ENCODE measurements around the gene KIF2A. TPM values are rescaled to one million over a fixed set of nuclear protein-coding genes. Genes with fewer than 3 reads are reported as not detected.

KIF2A gene
- total RNA-seq, 1 experiment from 2014 or later, result 57.9 TPM

DNA sequence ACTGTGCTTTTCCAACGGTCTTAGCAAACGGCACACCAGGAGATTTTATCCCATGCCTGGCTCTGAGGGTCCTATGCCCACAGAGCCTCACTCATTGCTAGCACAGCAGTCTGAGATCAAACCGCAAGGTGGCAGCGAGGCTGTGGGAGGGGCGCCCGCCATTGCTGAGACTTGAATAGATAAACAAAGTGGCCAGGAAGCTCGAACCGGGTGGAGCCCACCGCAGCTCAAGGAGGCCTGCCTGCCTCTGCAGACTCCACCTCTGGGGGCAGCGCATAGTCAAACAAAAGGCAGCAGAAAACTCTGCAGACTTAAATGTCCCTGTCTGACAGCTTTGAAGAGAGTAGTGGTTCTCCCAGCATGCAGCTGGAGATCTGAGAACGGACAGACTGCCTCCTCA is 14.2 kb upstream of the KIF2A start:
- DNase-seq (ENCODE audit: low read depth), result peak; percentile 21

DNA sequence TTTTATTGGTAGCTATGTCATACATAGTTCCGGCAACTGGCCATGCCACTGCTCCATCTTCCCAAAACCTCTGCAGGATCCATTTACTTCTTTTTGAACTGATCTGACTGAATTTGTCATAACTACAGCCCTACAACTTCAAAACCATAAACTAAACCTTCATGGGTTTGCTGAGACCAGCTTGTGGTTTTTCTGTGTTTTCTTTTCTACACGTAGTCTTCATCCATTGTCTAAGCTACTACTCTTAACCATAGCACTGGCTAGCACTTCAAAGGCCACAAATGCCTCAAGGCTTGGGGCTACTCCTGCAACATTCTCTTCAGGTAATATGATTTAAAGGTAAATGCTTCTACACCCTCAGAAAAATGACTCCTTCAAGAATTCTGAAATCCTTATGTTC is 9.0 kb upstream of the KIF2A start:
- DNase-seq (ENCODE audit: low read depth), result no peak

DNA sequence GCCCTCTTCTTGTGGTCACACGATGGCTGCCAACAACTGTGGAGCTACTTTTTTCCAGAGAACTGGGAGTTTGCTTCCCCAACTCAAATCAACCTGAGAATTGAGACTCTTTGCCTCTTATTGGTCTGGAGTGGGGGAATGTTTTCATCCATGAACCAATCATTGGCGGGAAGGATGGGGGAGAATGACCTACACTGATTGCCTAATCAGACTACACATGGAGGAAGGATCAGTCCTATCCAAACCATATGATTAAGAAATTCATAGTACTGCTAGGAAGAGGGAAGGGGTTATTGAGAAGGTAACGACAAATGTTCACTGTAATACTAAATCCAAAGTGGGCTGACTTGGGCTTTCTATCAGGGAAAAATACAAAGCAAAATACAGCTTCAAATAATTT is 7.9 kb upstream of the KIF2A start:
- no peak for DNase-seq (ENCODE audit: low read depth)

DNA sequence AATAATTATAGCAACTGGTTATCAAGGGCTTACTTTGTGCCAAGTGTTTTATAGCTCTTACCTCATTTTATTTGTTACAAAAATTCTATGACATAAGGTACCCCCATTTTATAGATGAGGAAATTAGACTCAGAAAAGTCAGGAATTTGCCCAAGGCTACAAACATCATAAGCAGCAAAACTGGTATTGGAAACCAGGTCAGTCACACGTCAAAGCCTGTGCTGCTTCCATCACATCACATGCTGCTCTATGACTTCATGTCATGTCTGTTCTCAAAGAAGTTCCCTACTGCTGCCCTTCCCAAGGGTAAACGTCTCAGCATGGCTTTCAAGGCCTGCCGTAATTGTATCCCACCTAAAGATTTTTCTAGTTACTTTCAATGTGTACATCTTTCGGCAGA is 6.9 kb upstream of the KIF2A start:
- DNase-seq (ENCODE audit: low read depth), result no peak

DNA sequence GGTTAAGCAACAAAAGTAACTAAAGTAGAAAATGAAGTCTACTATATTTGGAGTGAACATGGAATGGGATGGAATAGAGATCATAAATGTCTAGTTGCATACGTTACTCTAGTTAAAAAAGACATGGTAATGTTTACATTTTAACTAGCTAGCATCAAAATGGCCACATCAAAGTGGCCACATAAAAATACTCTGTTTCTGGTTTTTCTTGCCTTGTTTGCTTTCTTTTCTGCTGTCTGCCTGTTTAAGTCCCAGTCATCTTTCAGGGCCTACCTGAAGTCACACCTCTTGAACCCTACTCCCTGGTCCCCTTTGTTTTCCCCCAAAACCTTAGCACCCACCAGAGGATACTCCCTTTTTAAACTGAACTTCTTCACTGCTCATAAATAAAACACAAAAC is 6.4 kb upstream of the KIF2A start:
- DNase-seq (ENCODE audit: low read depth), result no peak

DNA sequence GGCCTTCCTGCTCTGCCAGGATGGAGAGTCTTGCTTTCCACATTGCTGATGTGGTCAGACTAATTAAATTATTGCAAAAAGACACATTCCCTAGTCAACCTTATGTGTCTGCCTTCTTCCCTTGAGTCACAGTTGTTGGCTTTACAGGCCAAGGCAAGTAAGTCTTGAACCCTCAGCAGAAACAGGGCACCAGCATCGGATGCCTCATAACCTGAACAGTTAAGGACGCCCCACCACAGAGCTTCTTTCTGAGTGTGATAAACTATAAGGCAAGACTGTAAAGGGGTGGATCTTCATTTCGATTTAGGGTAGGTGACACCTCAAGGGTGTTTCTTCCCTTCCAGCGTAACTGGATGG is 670 bp upstream of the KIF2A start:
- no peak for DNase-seq (ENCODE audit: low read depth)

DNA sequence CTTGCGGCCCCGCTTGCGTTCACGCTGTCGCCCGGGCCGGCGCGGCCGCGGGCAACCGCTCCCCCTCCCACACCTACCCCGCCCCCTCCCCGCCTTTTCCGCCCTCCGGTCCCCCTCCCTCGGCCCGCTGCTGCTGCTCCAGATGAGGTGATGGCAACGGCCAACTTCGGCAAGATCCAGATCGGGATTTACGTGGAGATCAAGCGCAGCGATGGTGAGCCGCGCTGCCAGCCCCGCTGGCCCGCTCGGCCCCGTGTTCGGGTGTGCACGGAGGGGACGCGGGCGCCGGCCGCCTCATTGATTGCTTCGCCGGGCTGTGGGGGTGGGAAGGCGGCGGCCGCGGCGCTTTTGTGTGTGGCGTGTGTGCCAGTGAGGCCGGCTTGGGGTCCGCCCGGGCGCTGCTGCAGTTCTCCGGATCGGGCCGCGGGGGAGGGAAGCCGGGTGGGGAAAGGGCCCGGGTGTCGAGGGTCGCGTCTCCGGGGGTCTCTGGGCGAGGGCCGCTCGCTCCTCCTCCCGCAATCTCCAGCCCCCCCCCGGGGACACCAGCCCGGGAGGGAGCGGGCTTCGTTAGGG is 403 bp downstream of the KIF2A start:
- DNase-seq (ENCODE audit: low read depth), result no peak

DNA sequence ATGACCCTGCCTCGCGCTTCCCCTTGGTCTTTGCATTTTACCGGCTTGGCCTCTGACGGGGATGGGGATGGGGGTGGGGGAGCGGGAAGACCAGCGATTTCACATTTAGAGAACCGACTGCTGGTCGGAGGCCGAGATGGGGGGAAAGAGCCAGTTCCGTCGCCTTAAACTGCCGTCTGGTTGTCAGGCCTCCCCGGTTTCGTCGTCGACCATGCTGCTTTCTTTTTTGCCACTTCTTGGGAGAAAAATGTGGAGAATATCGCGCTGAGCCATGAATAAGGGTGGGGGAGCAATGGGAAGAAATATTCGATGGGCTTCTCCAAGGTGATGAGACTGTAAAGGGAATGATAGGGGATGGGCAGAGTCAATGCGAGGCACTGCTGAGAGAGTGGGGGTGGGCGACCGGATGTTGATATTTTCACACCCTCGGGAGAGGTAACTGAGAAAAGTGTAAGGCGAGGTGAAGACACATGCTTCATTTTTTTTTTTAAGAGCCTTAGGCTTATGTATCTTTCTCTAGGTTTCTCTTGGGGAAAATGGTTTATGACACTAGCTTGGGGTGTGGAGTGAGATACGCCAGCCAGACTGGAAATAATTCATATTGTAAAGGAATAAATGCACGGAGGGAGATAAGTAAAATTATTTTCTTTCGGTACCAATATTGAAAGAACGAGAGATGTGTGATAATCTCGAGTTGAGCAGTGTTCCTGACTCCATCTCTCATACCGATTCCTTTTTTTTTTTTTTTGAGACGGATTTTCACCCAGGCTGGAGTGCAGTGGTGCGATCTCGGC is 1.1 kb downstream of the KIF2A start:
- peak; percentile 42 for DNase-seq (ENCODE audit: low read depth)

DNA sequence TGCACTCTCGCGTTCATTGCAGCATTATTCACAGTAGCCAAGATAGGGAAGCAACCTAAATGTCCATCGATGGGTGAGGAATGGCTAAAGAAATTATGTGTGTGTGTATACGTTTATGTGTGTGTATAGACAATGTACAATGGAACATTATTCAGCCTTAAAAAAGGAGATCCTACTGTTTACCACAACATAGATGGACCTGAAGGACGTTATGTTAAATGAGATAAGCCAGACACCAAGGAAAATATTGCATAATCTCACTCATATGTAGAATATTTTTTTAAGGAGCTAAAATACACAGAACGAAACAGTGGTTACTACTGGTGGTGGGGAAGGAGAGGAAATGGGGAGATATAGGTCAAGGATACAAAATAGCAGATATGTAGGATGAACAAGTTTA is 2.4 kb downstream of the KIF2A start:
- no peak for DNase-seq (ENCODE audit: low read depth)

DNA sequence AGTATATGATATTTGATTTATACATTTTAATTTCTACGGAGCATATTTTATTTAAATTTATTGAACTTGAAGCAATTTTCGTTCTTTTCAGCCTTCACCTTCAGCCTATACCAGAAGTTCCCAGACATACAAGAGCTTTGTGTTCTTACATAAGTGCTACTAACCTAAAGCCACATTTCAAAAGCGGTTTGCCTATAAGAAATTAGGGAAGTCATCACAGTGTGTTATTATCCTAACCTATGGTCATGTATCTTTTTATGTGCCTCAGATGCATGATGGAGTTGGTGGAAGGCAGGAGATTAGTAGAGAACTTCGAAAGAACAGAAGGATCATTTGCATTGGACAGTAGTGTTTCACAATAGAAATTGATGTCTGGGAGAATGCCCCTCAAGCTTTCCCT is 3.1 kb downstream of the KIF2A start:
- DNase-seq (ENCODE audit: low read depth), result no peak

DNA sequence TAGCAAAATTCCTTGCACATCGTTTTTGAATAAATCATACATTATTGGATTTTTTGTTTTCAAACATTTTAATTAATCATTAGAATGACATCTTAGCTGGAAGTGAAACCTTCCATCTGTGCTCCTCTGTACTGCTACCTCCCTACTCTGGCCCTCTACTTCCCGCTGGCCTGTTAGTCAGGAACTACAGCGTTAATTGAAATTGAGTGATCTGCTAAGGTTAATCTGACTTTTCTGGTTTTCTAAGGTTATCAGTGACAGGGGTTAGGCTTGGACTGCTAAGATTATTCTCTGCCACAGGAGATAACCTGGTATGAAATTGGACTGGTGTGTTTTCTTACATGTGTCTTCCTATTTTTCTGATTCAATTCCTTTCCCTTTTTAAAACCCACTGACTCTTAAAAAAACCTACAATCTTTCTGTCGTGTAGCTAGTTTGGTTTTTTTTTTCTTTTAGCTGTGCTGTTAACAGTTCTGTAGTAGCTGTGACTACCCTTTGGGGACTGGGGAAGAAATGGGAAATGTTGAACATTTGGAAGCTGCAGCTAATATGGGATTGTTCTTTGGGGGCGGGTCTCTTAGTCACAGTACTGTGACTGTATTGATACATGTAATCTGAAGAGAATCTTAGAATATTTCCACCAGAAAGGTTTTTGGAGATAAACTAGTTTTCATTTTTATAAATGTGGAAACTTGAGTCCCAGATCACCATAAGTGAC is 4.6 kb downstream of the KIF2A start:
- DNase-seq (ENCODE audit: low read depth), result no peak

DNA sequence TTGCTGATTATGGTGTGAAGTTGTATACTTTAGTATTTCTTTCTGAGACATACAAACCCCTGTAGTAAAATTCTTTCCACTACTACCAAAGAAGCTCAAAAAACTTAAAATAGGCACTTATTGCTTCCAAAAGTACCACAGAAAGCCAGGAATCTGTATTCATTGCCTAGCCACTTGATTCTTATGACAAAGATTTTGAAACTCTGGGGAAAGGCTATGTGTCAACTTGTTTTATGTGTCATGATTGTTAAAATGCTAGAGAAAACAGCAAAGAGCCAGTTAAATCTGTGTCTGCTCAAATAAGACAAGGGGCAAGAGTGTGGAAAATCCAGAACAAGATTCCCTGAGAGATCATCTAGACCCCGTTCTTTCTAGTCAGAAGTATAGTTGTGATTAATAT is 6.0 kb downstream of the KIF2A start:
- no peak for DNase-seq (ENCODE audit: low read depth)

DNA sequence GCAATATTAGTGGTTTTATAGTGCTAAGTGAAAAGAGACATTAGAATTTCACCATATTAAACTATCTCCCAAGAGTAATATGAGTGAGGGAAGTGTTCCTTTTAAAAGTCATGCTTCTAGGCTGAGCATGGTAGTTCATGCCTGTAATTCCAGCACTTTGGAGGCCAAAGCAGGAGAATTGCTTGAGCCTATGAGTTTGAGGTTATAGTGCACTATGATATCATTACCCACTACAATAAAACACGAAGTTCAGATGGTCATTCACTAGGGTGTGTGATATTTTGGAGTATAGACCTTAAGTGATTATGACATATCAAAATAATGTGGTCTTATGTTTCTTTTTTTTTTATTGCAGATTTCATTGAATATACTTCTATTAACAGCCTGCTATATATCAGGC is 6.7 kb downstream of the KIF2A start:
- DNase-seq (ENCODE audit: low read depth), result no peak

DNA sequence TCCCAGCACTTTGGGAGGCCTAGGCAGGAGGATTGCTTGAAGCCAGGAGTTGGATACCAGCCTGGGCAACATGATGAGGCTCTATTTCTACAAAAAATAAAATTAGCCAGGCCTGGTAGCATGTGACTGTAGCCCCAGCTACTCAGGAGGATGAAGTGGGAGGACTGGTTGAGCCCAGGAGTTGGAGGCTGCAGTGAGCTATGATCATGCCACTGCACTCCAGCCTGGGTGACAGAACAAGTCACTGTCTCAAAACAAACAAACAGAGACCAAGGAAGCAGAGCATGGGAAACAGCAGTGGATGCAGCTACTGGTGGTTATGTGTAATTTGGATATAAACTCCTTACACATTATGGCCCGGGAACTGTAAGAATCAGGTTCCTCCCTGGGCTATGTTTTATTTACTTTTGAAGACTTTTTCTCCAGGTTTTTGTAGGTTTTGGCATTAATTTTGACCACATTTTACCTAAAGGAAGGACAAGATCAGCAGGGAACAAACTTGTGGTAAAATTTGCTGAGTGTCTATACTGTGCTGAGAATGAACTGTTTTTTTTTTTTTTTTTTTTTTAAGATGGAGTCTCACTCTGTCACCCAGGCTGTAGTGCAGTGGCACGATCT is 8.3 kb downstream of the KIF2A start:
- no peak for DNase-seq (ENCODE audit: low read depth)

DNA sequence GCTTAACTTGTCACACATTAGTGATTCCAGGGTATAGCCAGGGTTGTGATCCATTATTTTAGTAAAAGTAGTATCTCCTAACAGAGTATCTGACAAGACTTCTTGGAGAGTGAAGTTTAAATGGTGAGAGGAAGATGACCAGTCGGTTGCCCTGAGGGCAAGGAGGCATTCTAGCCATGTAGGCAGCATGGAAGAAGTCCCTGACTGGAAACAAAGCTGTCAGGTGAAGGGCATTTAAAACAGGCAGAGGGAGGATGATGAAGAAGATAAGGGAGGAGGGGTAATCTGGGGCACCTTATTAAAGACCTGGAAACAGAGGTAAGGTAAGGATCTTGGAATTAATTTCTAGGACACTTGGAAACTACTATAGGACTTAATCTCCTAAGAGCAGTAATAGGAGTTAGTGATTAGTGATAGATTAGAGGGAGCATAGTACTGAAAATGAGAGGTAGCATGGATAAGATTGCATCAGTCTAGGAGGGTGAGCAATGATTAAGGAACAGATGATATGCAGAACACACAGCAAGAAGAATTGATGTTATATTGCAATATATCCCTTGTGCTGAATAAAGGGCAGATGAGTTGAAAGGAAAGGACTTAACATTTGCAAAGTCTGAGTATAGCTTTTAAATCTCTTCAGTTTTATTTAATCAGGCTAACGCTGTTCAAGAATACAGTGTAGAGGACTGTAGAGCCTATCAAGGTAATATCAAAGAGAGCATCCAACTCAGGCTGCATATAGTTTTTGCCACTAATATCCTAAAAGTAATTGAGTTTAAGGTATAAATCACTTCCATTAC is 9.6 kb downstream of the KIF2A start:
- no peak for DNase-seq (ENCODE audit: low read depth)

DNA sequence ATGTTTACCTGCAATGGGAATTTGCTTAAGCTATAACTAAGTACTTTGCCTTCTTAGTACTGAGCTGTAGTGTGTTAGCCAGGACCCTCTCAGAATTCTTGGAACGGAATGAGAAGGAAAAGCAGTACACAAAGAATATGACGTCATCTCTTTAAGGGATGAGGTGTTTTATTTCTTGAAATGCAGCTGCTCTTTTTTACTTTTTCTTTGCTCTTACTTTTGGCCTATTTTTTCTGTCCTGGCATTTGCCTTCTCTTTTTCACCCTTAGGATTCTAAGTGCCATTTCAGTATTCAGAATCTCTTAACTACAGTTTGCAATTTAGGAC is 10.1 kb downstream of the KIF2A start:
- no peak for DNase-seq (ENCODE audit: low read depth)

DNA sequence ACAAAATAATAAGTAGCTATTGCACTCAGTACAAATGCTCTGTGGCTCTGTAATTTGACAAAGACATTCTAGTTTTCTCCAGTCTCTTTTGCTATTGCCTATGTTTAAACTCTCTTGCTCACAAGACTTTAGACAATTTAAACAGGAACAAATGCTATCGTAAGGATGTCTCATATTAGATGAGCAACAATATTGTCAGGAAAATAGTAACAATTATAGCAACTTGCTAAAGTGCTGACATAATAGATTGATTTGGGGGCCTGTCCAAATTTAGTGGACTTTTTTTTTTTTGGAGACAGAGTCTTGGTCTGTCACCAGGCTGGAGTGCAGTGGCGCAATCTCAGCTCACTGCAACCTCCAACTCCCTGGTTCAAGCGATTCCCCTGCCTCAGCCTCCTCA is 11.8 kb downstream of the KIF2A start:
- no peak for DNase-seq (ENCODE audit: low read depth)

DNA sequence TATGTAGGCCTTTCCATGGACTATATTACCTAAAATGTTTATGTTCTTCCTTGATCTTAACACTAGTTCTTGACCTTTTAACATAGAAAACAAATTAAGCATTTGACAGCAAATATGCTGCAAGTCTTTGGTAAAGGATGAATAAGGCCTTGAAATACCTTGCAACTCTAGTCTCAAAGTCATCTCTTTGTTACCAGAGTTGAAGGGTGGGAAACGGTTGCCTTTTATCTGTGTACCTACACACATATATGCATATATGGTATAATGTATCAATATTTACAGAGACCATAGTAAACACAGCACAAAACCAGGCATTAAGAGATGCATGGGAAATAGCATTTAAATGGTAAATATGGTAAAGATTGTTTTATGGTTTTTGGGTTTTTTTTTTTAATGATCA is 16.5 kb downstream of the KIF2A start:
- DNase-seq (ENCODE audit: low read depth), result no peak

DNA sequence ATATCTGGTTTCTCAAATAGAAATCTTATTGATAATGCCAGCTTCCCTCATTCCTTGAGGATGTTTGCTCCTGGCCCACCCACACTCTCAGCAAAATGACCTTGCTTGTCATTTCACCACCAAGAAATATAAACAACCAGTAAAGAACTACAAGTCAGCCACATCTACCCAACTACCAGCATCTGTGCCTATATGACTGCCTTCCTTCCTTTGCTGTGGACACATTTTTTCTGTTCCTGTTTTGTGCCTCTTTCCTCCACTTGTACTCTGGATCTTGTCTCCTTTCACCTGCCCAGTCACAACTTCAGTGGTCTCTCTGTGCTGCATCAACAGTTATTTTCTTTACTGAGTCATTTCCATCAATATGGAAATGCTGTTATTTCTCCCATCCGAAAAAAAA is 20.3 kb downstream of the KIF2A start:
- DNase-seq (ENCODE audit: low read depth), result no peak

DNA sequence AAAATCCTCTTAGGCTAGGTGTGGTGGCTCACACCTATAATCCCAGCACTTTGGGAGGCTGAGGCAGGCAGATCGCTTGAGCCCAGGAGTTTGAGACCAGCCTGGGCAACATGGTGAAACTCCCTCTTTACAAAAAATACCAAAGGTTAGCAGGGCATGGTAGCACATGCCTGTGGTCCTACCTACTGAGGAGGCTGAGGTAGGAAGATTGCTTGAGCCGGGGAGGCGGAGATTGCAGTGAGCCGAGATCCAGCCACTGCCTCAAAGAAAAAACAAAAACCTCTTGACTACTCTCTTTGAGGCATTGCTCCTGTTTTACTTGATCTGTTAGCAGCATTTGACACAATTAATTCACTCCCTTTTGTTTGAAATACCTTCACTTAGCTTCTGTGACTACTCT is 20.7 kb downstream of the KIF2A start:
- no peak for DNase-seq (ENCODE audit: low read depth)

DNA sequence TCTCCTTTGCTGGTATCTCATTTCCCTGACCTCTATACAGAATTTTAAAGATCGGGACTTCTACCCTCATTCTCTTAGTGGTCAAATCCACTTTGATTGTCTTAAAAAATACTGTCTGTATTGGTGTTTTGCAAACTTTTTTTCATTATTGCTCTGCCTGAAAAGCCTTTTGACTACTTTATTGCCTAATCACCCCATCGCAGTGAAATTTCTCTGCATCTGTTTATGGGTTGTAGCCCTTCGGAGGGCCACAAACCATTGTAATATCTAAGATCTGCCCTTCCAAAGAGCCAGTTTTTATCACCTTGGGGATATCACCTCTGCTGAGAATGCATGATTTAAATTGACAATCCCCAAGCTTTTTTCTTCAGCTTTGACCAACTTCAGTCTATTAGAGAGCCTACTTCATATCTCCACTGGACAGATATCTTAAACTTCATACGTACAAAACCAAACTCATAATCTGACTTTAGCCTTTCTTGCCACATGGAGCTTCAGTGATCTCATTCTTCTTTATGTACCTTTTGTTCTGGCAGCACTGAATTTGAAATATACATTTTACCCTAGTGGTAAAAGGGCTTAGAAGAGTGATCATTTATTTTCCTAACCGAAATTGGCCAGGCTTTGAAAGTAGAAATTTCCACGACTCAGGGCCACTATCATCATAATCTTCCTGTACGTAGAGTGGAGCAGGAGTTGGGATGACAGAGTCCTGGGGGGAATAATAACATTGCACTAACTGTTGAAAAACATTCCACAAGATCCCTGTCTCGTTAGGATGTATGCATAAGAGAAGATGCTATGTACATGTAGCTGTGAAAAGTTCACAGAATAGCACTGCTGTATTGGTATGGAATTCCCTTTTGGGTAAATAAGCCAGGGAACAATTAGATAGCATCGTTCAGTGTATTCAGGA is 21.4 kb downstream of the KIF2A start:
- DNase-seq (ENCODE audit: low read depth), result no peak

All from Daoy (cell line).